NCI-H1436 (cell line): ENCODE results near the gene PITPNC1.
"Not testable (repeated sequence)": the region's sequence is repeated elsewhere in the genome, so short reads cannot be mapped to it uniquely, and the experiment has no call there.

ENCODE experiments used
- DNase-seq: peaks from one replicate; lab custom pipeline; 2025; lab: John Stamatoyannopoulos, UW

PITPNC1 gene

GRCh38 chr17:67488768-67489167 is 111.7 kb downstream of the PITPNC1 start:
- DNase-seq, result no peak

GRCh38 chr17:67489273-67489672 is 112.2 kb downstream of the PITPNC1 start:
- DNase-seq, result no peak

GRCh38 chr17:67490471-67490870 is 113.4 kb downstream of the PITPNC1 start:
- DNase-seq, result no peak

- DNase-seq, result no peak
These were observed 114.1 kb downstream of the PITPNC1 start for GRCh38 chr17:67491009-67491680.

- DNase-seq, result no peak
These were observed 114.6 kb downstream of the PITPNC1 start for GRCh38 chr17:67491681-67492024.

- DNase-seq, result no peak
These were observed 115.2 kb downstream of the PITPNC1 start for GRCh38 chr17:67492251-67492740.

- DNase-seq, result no peak
These were observed 115.9 kb downstream of the PITPNC1 start for GRCh38 chr17:67492824-67493517.

GRCh38 chr17:67493812-67494211 is 116.7 kb downstream of the PITPNC1 start:
- no peak for DNase-seq

GRCh38 chr17:67495534-67495933 is 118.5 kb downstream of the PITPNC1 start:
- not testable (repeated sequence) for DNase-seq

GRCh38 chr17:67496286-67496685 is 119.2 kb downstream of the PITPNC1 start:
- DNase-seq, result no peak

- DNase-seq, result no peak
These were observed 122.6 kb downstream of the PITPNC1 start for GRCh38 chr17:67499685-67500084.

GRCh38 chr17:67500261-67500660 is 123.2 kb downstream of the PITPNC1 start:
- DNase-seq, result no peak

GRCh38 chr17:67500677-67501300 is 123.7 kb downstream of the PITPNC1 start:
- DNase-seq, result no peak

- no peak for DNase-seq
These were observed 125.1 kb downstream of the PITPNC1 start for GRCh38 chr17:67502151-67502550.

GRCh38 chr17:67503184-67503583 is 126.1 kb downstream of the PITPNC1 start:
- DNase-seq, result no peak

- no peak for DNase-seq
These were observed 126.7 kb downstream of the PITPNC1 start for GRCh38 chr17:67503739-67504138.

GRCh38 chr17:67504182-67504581 is 127.1 kb downstream of the PITPNC1 start:
- no peak for DNase-seq

GRCh38 chr17:67506966-67507365 is 129.9 kb downstream of the PITPNC1 start:
- no peak for DNase-seq

GRCh38 chr17:67509390-67510287 is 132.6 kb downstream of the PITPNC1 start:
- DNase-seq, result no peak

- DNase-seq, result no peak
These were observed 133.9 kb downstream of the PITPNC1 start for GRCh38 chr17:67511012-67511411.

- DNase-seq, result no peak
These were observed 134.7 kb downstream of the PITPNC1 start for GRCh38 chr17:67511804-67512203.

- DNase-seq, result no peak
These were observed 137.9 kb downstream of the PITPNC1 start for GRCh38 chr17:67514998-67515397.
